Subcutaneous adipose tissue (tissue), 4 donors: ENCODE results near the gene PPP4R4. TPM values are rescaled to one million over a fixed set of nuclear protein-coding genes. Genes with fewer than 3 reads are reported as not detected.

Source experiments
- total RNA-seq, 4 donors: library from RNA; depleted of rRNA; stranded (reverse); fragments of >200 nt; gene quantifications; one replicate each; pipeline ENCODE4 v1.1.0, GENCODE V29; 2016
- TF ChIP-seq, protein P1 (sequence below): fragments of 450-650 bp; IDR thresholded peaks from one replicate; pipeline ENCODE4 v1.5.1; 2016; ENCODE audit warnings: low read depth, mild to moderate bottlenecking, control low read depth, antibody characterized with exemption, moderate library complexity

The PPP4R4 gene
- total RNA-seq, 4 donors from 2014 or later: 0.33 to 3.4 (median 0.85) TPM

DNA sequence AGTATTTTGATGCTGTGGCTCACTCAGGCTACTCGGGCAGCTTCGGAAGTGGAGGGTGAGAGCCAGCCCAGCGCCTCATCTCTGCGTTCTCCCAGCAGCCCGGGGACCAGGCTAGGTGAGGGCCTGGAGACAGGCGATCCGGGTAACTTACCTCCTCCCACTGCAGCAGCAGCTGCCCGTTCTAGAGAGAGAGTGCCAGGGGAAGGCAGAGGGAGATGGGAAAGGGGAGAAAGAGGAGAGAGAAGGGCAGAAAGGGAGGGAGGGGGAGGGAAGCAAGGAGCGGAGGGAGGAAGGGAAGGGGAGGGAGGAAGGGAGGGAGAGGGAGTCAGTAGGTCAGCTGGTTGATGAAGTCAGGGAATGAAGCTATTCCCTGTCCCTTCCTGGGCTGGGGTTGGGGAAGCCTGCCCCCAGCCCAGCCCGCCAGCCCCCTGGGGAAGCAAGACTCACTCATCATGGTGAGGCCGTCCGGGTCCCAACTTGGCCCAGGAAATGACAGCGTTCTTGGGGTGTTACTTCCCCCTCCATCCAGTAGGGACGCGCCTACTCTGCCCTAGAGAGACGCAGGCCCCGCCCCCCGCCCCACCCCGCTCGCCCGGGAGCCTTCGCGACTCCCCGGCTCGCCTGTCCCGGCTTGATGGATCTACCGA lies 44.9 kb upstream of the PPP4R4 start, which contains the start of gene IFI27L2:
IFI27L2 (minus strand) TSS at position 494 of the 647 bp plus-strand sequence; CDS start at position 454, 40 bp downstream.
- TF ChIP-seq, protein P1, sequence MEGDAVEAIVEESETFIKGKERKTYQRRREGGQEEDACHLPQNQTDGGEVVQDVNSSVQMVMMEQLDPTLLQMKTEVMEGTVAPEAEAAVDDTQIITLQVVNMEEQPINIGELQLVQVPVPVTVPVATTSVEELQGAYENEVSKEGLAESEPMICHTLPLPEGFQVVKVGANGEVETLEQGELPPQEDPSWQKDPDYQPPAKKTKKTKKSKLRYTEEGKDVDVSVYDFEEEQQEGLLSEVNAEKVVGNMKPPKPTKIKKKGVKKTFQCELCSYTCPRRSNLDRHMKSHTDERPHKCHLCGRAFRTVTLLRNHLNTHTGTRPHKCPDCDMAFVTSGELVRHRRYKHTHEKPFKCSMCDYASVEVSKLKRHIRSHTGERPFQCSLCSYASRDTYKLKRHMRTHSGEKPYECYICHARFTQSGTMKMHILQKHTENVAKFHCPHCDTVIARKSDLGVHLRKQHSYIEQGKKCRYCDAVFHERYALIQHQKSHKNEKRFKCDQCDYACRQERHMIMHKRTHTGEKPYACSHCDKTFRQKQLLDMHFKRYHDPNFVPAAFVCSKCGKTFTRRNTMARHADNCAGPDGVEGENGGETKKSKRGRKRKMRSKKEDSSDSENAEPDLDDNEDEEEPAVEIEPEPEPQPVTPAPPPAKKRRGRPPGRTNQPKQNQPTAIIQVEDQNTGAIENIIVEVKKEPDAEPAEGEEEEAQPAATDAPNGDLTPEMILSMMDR: no peak

DNA sequence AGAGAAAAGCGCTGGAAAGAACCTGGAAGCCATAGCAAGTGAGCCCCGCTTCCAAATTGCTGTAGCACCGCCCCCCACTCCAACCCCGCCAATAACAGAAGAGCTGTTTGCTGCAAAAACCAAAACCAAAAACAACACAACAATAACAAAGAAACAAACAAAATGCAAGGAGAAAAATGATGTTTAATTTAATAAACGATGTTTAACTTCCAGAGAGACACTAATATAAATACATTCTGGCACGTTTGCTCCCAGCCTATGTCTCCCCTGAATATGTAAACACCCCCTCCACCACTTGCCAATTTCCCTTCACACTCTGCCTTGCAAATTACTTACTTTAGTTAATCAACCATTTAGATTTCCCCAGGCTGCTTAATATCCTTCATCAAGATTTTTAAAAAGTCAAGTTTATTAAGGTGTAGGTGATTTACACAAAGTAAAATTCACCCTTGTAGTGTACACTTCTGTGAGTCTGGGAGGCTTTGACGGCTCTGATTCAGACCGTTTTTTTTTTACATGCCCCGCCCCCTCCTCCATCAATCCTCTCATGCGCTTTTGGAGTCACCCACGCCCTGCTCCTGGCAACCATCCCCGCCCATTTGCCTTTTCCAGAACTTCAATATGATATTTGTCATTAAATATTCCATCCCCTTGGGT lies 44.2 kb upstream of the PPP4R4 start:
- TF ChIP-seq, protein P1: no peak

DNA sequence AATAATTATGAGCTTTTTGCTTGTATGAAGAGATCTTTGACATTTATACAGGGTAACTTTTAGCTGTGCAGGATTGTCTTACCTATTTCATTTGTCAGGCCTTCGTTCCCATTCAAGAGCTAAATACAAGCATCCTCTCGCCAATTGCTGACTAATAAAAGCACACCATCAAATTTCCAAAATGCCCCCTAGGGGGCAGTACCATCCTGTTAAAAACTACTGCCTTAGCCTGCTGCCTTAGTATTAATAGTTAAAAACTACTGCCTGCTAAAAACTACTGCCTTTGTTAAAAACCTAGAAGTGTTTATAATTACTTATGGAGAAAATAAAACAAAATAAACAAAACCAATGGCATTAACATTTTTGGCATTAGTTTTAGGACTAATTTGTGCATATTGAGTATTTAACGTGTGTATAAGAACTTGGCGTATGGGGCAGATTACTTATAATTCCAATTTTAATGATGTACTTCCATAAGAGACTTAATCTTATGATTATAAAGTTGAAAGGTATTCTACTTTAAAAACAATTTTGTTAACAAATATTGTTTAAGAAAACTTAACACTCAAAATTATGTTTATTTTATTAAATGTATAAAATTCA lies 41.7 kb upstream of the PPP4R4 start:
- TF ChIP-seq, protein P1: no peak

DNA sequence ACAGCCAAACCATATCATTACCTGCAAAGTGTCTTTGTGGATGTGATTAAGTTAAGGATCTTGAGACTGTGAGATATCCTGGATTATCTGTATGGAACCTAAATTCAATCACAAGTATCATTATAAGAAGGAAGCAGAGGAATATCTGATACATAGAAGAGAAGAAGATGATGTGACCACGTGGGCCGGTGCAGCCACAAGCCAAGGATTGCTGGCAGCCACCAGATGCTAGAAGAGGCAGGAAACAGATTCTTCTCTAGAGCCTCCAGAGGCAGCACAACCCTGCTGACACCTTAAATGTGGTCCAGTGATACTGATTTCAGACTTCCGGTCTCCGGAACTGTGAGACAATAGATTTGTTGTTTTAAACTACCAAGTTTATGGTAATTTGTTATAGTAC lies 38.6 kb upstream of the PPP4R4 start:
- TF ChIP-seq, protein P1: no peak

DNA sequence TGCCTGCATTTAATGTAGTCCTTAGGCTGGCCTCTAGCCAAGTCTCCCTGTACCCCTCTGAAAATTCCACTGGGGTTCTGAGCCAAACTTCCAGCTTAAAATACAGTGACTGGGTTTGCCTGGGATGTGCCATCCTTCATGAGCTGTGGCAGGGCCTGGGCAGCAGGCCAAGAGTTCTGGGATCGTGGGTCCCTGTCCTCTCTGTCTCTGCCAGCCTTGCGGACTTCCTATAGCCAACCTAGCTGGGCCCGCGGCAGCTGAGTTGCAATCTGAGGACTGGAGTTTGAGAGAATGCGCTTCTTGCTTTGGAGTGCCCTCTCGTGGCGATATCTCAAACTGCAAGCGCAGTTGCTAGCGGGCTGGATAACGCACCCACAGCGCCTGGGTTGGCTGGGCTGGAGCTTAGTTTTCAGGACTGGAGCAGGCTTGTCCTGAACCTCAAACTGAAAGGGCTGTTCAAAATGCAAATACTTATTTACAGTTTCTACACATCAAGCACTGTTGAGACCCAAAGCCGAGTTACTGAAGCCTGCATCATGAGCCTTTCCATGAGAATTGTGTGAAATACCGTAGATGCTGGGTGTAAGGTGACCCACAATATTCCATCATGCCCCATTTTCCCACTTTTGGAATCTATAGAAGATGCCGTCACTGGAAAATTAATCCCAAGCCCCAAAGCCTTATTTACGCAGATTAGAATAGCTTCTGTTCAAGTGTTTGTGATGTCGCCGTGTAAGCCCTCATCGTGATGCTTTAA lies 37.4 kb upstream of the PPP4R4 start:
- TF ChIP-seq, protein P1: no peak

DNA sequence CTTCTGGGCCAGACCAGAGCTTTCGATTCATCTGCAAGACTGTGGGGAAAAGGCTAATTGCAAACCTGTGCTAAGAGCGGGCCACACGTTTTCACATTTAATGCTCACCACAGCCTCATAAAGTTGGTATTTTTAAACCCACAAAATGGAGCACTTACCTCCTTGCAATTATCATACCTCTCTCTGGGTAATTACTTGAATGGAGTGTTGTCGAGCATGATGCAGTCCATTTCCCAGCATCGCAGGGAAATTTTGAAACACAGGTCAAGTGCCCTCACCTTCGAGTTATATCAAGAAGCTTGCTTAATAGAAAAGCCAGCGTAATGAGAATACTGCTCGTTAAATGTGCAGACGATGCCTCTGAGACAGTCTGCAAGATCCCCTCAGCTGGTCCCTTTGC lies 35.9 kb upstream of the PPP4R4 start:
- TF ChIP-seq, protein P1: no peak

DNA sequence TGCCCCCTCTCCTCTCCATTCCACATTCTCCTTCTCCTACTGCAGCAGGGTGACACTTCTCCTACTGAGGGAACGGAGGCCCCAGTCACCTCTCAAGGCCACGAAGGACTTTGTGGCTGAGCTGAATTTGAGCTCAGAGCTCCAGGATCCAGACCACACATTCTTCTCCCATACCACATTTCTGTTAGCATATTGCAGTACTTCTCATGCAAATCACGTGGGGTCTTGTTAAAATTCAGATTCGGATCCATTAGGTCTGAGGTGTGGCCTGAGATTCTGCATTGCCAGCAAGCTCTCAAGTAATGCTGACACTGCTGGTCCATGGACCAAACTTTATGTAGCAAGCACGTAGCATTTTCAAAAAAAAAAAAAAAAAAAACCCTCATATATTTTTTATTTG lies 35.1 kb upstream of the PPP4R4 start:
- TF ChIP-seq, protein P1: no peak
